ENCODE data around the gene EMC7.
A peak's percentile ranks its signal among the peaks of the same experiment; 100 is the strongest.

Gene EMC7

GRCh38 chr15:34038023-34038870, 63.4 kb downstream of the EMC7 start:
- peak; percentile 84 for DNase-seq
